ENCODE measurements around the gene FBLN1.

- no peak for TF ChIP-seq CTCF (IDR thresholded peaks at IDR 0.05; ENCODE audit: low read depth, low read length)
- no peak for TF ChIP-seq POLR2A (IDR thresholded peaks at IDR 0.05; ENCODE audit: extremely low read depth, insufficient read length)
These were observed 21.5 kb downstream of the FBLN1 start for GRCh38 chr22:45524157-45524556.
